GM20000 (cell line): ENCODE results near the gene SLC17A5.

Source experiments
- DNase-seq: peaks from one replicate; pipeline ENCODE4 v3.0.0; 2012; ENCODE audit warnings: low spot score
- CTCF ChIP-seq: IDR thresholded peaks from 2 replicates; pipeline ENCODE4 v1.5.1; 2012; ENCODE audit warnings: mild to moderate bottlenecking, control low read depth; ENCODE audit errors: extremely low read depth, missing control alignments

The SLC17A5 gene

GRCh38 chr6:73644941-73645591, 8.7 kb downstream of the SLC17A5 start:
- no peak for TF ChIP-seq CTCF
- DNase-seq, result no peak

GRCh38 chr6:73644030-73644429, 9.8 kb downstream of the SLC17A5 start:
- TF ChIP-seq CTCF, result no peak
- DNase-seq, result no peak

GRCh38 chr6:73642530-73642929, 11.3 kb downstream of the SLC17A5 start:
- TF ChIP-seq CTCF, result no peak
- no peak for DNase-seq

- TF ChIP-seq CTCF, result no peak
- DNase-seq, result no peak
Observed at GRCh38 chr6:73640179-73640750, 13.5 kb downstream of the SLC17A5 start.

- DNase-seq, result no peak
- no peak for TF ChIP-seq CTCF
Observed at GRCh38 chr6:73639040-73639439, 14.8 kb downstream of the SLC17A5 start.

GRCh38 chr6:73637404-73637803, 16.4 kb downstream of the SLC17A5 start:
- no peak for DNase-seq
- TF ChIP-seq CTCF, result no peak

- TF ChIP-seq CTCF, result no peak
- DNase-seq, result no peak
Observed at GRCh38 chr6:73636048-73636447, 17.7 kb downstream of the SLC17A5 start.
